Measurements from ENCODE around the gene CD55. TPM values are rescaled to one million over a fixed set of nuclear protein-coding genes. Genes with fewer than 3 reads are reported as not detected.

The CD55 gene
- total RNA-seq, 1 experiment from 2014 or later: 108 TPM

DNA sequence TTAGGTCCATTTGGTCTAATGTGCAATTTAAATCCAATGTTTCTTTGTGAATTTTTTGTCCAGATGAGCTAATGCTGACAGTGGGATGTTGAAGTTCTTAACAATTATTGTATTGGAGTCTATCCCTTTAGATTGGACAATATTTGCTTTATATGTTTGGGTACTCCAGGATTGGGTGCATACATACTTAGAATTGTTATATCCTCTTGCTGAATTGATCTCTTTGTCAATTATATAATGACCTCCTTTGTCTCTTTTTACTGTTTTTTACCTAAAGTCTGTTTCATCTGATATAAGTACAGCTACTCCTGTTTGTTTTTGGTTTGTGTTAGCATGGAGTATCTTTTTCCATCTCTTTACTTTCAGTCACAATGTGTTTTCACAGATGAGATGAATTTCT lies 22.2 kb downstream of the CD55 start:
- ChIA-PET POLR2A (ENCODE audit: unreplicated experiment) (no interaction called here), CTCF (no interaction called here)
- no TSS peak for BruUV-seq (replicated peaks)
- H4K20me1 ChIP-seq (ENCODE audit: low read length): peaks cover 23% of the 10 kb centered on the region; the same call in 1 of the 2 replicates
- H3K9ac ChIP-seq (ENCODE audit: low read length): no peak overlapping the region
- H3K4me1 ChIP-seq (ENCODE audit: insufficient read depth, low read length): no peaks in the 10 kb centered on the region
- no peaks in the 10 kb centered on the region for H3K79me2 ChIP-seq (ENCODE audit: low read length)
- H3K9me2 ChIP-seq (replicated peaks; ENCODE audit: low read length): no peaks in the 10 kb centered on the region
- H3F3A ChIP-seq (ENCODE audit: low read length, unreplicated experiment): no peaks in the 10 kb centered on the region
- no peak for DNase-seq
- peaks cover 21% of the 10 kb centered on the region for H3K36me3 ChIP-seq (ENCODE audit: low read depth, low read length)
- no peaks in the 10 kb centered on the region for H3K9me3 ChIP-seq (ENCODE audit: low read length)
- TF ChIP-seq, protein P1, sequence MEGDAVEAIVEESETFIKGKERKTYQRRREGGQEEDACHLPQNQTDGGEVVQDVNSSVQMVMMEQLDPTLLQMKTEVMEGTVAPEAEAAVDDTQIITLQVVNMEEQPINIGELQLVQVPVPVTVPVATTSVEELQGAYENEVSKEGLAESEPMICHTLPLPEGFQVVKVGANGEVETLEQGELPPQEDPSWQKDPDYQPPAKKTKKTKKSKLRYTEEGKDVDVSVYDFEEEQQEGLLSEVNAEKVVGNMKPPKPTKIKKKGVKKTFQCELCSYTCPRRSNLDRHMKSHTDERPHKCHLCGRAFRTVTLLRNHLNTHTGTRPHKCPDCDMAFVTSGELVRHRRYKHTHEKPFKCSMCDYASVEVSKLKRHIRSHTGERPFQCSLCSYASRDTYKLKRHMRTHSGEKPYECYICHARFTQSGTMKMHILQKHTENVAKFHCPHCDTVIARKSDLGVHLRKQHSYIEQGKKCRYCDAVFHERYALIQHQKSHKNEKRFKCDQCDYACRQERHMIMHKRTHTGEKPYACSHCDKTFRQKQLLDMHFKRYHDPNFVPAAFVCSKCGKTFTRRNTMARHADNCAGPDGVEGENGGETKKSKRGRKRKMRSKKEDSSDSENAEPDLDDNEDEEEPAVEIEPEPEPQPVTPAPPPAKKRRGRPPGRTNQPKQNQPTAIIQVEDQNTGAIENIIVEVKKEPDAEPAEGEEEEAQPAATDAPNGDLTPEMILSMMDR (conservative IDR thresholded peaks at IDR 0.05; ENCODE audit: low read depth, low read length): no peak
- no peak for TF ChIP-seq EZH2 (IDR thresholded peaks at IDR 0.05; ENCODE audit: low read length, unreplicated experiment)
- no peak for TF ChIP-seq EZH2phosphoT487 (IDR thresholded peaks at IDR 0.05; ENCODE audit: borderline replicate concordance, low read length)
- H3K4me2 ChIP-seq (ENCODE audit: low read length): no peak overlapping the region
- no peak for ATAC-seq
- no peaks in the 10 kb centered on the region for H3K27me3 ChIP-seq (ENCODE audit: low read length)
- H3K4me3 ChIP-seq (ENCODE audit: low read length): no peak overlapping the region
- intact Hi-C loops (cut with micrococcal nuclease): no loop called here
- no peak overlapping the region for H2AFZ ChIP-seq (ENCODE audit: low read length)
- H3K27ac ChIP-seq (ENCODE audit: low read length): no peak overlapping the region

DNA sequence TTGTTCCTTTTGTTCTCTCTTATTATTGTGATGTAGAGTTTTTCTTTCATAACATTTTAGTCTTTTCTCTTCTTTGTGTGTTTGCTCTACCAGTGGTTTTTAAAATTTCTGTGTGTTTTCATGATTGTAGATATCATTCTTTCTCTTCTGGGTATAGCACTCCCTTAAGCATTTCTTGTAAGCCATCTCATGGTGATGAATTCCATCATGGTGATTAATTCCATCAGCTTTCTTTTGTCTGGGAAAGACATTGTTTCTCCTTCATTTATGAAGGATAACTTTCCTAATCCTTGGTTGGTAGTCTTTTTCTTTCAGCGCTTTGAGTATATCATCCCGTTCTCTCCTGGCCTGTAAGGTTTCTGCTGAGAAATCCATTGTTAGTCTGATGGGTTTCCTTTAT lies 22.7 kb downstream of the CD55 start:
- peaks cover 23% of the 10 kb centered on the region for H3K36me3 ChIP-seq (ENCODE audit: low read depth, low read length)
- H3K9me3 ChIP-seq (ENCODE audit: low read length): no peaks in the 10 kb centered on the region
- intact Hi-C loops (cut with micrococcal nuclease): no loop called here
- ChIA-PET CTCF (no interaction called here), POLR2A (ENCODE audit: unreplicated experiment) (no interaction called here)
- ATAC-seq (no peak), DNase-seq (no peak)
- H2AFZ ChIP-seq (ENCODE audit: low read length): no peak overlapping the region
- H3K9ac ChIP-seq (ENCODE audit: low read length): no peak overlapping the region
- TF ChIP-seq, protein P1 (conservative IDR thresholded peaks at IDR 0.05; ENCODE audit: low read depth, low read length): no peak
- TF ChIP-seq EZH2phosphoT487 (IDR thresholded peaks at IDR 0.05; ENCODE audit: borderline replicate concordance, low read length) (no peak), EZH2 (IDR thresholded peaks at IDR 0.05; ENCODE audit: low read length, unreplicated experiment) (no peak)
- no peaks in the 10 kb centered on the region for H3K9me2 ChIP-seq (replicated peaks; ENCODE audit: low read length)
- no peaks in the 10 kb centered on the region for H3K27me3 ChIP-seq (ENCODE audit: low read length)
- H3K27ac ChIP-seq (ENCODE audit: low read length): no peak overlapping the region
- no peak overlapping the region for H3K4me2 ChIP-seq (ENCODE audit: low read length)
- H4K20me1 ChIP-seq (ENCODE audit: low read length): peaks cover 23% of the 10 kb centered on the region; the same call in 1 of the 2 replicates
- no TSS peak for BruUV-seq (replicated peaks)
- H3K4me1 ChIP-seq (ENCODE audit: insufficient read depth, low read length): no peaks in the 10 kb centered on the region
- no peaks in the 10 kb centered on the region for H3K79me2 ChIP-seq (ENCODE audit: low read length)
- H3K4me3 ChIP-seq (ENCODE audit: low read length): no peak overlapping the region
- no peaks in the 10 kb centered on the region for H3F3A ChIP-seq (ENCODE audit: low read length, unreplicated experiment)

DNA sequence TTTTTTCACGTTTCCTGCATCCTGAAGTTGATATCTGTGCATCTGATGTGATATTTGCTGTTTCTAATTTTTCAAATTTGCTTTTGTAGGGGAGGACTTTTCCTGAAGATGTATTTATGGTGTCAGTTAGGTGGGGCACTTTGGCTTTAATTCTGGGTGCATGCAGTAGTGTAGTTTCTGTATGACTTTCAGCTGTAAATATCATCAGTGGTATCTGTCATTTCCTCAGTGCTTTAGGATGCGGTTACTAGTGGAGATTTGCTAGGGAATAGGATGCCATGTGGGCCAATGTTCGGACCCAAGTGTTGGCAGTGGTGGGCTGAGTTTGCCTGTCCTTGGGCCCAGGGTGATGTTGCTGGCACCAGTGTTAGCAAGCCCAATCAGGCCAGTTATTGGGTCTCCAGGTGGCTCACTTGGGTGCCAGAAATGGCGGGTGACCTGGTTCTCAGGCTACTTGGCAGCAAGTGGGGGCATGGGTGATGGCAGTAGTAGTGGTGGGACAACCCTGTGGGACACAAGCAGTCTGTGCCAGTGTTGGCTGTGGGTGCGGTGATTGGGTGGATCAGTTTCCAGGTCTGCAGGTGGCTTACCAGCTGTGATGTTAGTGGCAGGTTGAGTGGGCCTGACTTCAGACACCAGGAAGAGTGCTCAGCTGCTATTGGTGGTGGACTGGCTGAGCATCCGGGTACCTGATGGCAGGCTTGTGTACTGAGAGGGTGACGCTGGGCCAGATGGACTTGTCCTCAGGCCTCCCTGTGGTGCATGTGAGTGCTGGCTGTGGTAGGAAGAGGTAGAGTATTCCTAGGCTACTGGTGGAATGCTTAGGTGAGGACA lies 24.4 kb downstream of the CD55 start:
- no peaks in the 10 kb centered on the region for H3K4me1 ChIP-seq (ENCODE audit: insufficient read depth, low read length)
- intact Hi-C loops (cut with micrococcal nuclease): no loop called here
- H3F3A ChIP-seq (ENCODE audit: low read length, unreplicated experiment): no peaks in the 10 kb centered on the region
- no peaks in the 10 kb centered on the region for H3K27me3 ChIP-seq (ENCODE audit: low read length)
- no peaks in the 10 kb centered on the region for H3K9me2 ChIP-seq (replicated peaks; ENCODE audit: low read length)
- ATAC-seq: no peak
- H3K4me2 ChIP-seq (ENCODE audit: low read length): no peak overlapping the region
- H3K9ac ChIP-seq (ENCODE audit: low read length): no peak overlapping the region
- no peak for DNase-seq
- peaks cover 33% of the 10 kb centered on the region; the same call in 1 of the 2 replicates for H4K20me1 ChIP-seq (ENCODE audit: low read length)
- no peak overlapping the region for H3K27ac ChIP-seq (ENCODE audit: low read length)
- TF ChIP-seq EZH2phosphoT487 (IDR thresholded peaks at IDR 0.05; ENCODE audit: borderline replicate concordance, low read length): no peak
- TF ChIP-seq, protein P1 (conservative IDR thresholded peaks at IDR 0.05; ENCODE audit: low read depth, low read length): no peak
- TF ChIP-seq EZH2 (IDR thresholded peaks at IDR 0.05; ENCODE audit: low read length, unreplicated experiment): no peak
- H3K9me3 ChIP-seq (ENCODE audit: low read length): no peaks in the 10 kb centered on the region
- H3K4me3 ChIP-seq (ENCODE audit: low read length): no peak overlapping the region
- peaks cover 35% of the 10 kb centered on the region for H3K36me3 ChIP-seq (ENCODE audit: low read depth, low read length)
- H2AFZ ChIP-seq (ENCODE audit: low read length): no peak overlapping the region
- ChIA-PET POLR2A (ENCODE audit: unreplicated experiment) (no interaction called here), CTCF (no interaction called here)
- BruUV-seq (replicated peaks): no TSS peak
- H3K79me2 ChIP-seq (ENCODE audit: low read length): no peaks in the 10 kb centered on the region

Measured in PC-3 (cell line).